GM10248 (cell line): ENCODE results near the gene VCP.

Source experiments
- CTCF ChIA-PET: fragments of 300-600 bp; sonication (Branson Sonifier 250); formaldehyde crosslinking; extraction: SDS; loops from one replicate; lab custom pipeline; 2021; ENCODE audit warnings: antibody characterized with exemption; lab: Yijun Ruan, JAX
- POLR2A ChIA-PET: fragments of 350-650 bp; sonication (Branson Sonifier 250); formaldehyde crosslinking; extraction: SDS; loops from one replicate; lab custom pipeline; 2020; ENCODE audit warnings: antibody characterized with exemption; lab: Yijun Ruan, JAX
- DNase-seq: peaks from one replicate; pipeline ENCODE4 v3.0.0; 2012; ENCODE audit errors: extremely low spot score
- CTCF ChIP-seq: IDR thresholded peaks from 2 replicates; pipeline ENCODE4 v1.5.1; 2012; ENCODE audit warnings: mild to moderate bottlenecking, low read depth; ENCODE audit errors: extremely low read depth, missing control alignments, control extremely low read depth

Gene VCP

GRCh38 chr9:35114113-35114839 is 41.9 kb upstream of the VCP start:
- TF ChIP-seq CTCF = no peak
- peak; percentile 49 for DNase-seq
- ChIA-PET POLR2A (interaction anchor here (0.6 to 1.6 kb wide), 4 partner anchors 11 to 614 kb away, joined by 3 to 5 read pairs (median 4); no protein-coding TSS in a partner anchor), CTCF (interaction anchor here (0.6 to 5.1 kb wide), 12 partner anchors 12 to 1027 kb away, joined by 3 to 42 read pairs (median 4); partner anchors contain the start of genes PIGO and STOML2)

GRCh38 chr9:35112257-35113020 is 40.0 kb upstream of the VCP start:
- CTCF ChIA-PET = interaction anchor here (1.2 to 1.7 kb wide), 6 partner anchors 14 to 491 kb away, joined by 3 to 14 read pairs (median 4); partner anchors contain the start of gene PIGO
- TF ChIP-seq CTCF = no peak
- POLR2A ChIA-PET = no interaction called here
- DNase-seq = no peak

GRCh38 chr9:35111001-35111933 is 38.8 kb upstream of the VCP start:
- DNase-seq = peak; percentile 96
- ChIA-PET POLR2A (interaction anchor here (0.6 to 1.1 kb wide), 2 partner anchors 8 to 522 kb away, joined by 3 read pairs; no protein-coding TSS in a partner anchor), CTCF (interaction anchor here (1.2 to 2.2 kb wide), 9 partner anchors 10 to 492 kb away, joined by 3 to 14 read pairs (median 4); partner anchors contain the start of gene PIGO)
- TF ChIP-seq CTCF = no peak

- POLR2A ChIA-PET = no interaction called here
Measured at GRCh38 chr9:35110327-35110761, 37.9 kb upstream of the VCP start.

GRCh38 chr9:35108946-35109575 is 36.6 kb upstream of the VCP start:
- ChIA-PET CTCF (interaction anchor here (1.1 to 1.6 kb wide), 2 partner anchors 13 to 445 kb away, joined by 3 to 9 read pairs; partner anchors contain the start of gene PIGO), POLR2A (no interaction called here)
- TF ChIP-seq CTCF = no peak
- DNase-seq = no peak

More at GRCh38 chr9:35110327-35110761, 37.9 kb upstream of the VCP start:
- CTCF ChIA-PET = interaction anchor here (0.8 to 2.2 kb wide), 5 partner anchors 9 to 493 kb away, joined by 4 to 8 read pairs (median 5); partner anchors contain the start of gene PIGO
- DNase-seq = no peak
- no peak for TF ChIP-seq CTCF
